H1 (cell line): ENCODE measurements around the gene IRX4. TPM values are rescaled to one million over a fixed set of nuclear protein-coding genes. Genes with fewer than 3 reads are reported as not detected.

Source experiments
- CTCF ChIA-PET: fragments of 300-600 bp; sonication (Branson Sonifier 250); formaldehyde crosslinking; loops from one replicate; lab custom pipeline; 2021; ENCODE audit not compliant: partially characterized antibody; lab: Charles Lee
- POLR2A ChIA-PET: fragments of 300-600 bp; sonication (Branson Sonifier 250); formaldehyde crosslinking; loops from one replicate; lab custom pipeline; 2021; ENCODE audit warnings: inconsistent platforms; ENCODE audit not compliant: partially characterized antibody; lab: Charles Lee
- DNase-seq, 2 experiments: peaks; one replicate each; pipeline versions ENCODE4 v3.0.0 to v3.0.0-alpha.2; 2010 to 2022; ENCODE audit warnings: low spot score in 2 of 2, low read depth in 1 of 2, mixed read lengths in 1 of 2
- FAIRE-seq: peaks from 2 replicates; lab custom pipeline; 2011; peaks lifted over from hg19 to GRCh38; lab: Jason Lieb, UNC
- H2AFZ ChIP-seq: 2 replicates; pipeline ENCODE4 v1.8.1; 2012; ENCODE audit warnings: low read length, inconsistent platforms
- H2AK5ac ChIP-seq: 2 replicates; pipeline ENCODE4 v1.6.1; 2013; ENCODE audit warnings: low read depth, low read length
- H2BK120ac ChIP-seq: replicated peaks from 2 replicates; pipeline ENCODE3; 2013; ENCODE audit warnings: low read depth, low read length, inconsistent platforms
- H2BK12ac ChIP-seq: 2 replicates; pipeline ENCODE4 v1.6.1; 2013; ENCODE audit warnings: low read depth, low read length
- H2BK15ac ChIP-seq: 2 replicates; pipeline ENCODE4 v1.6.1; 2013; ENCODE audit warnings: low read length
- H2BK20ac ChIP-seq: 2 replicates; pipeline ENCODE4 v1.6.1; 2013; ENCODE audit warnings: low read length
- H2BK5ac ChIP-seq: 2 replicates; pipeline ENCODE4 v1.6.1; 2013; ENCODE audit warnings: low read depth, low read length
- H3K14ac ChIP-seq: 2 replicates; pipeline ENCODE4 v1.6.1; 2013; ENCODE audit warnings: inconsistent platforms; ENCODE audit not compliant: insufficient read length
- H3K18ac ChIP-seq: 2 replicates; pipeline ENCODE4 v1.6.1; 2013; ENCODE audit warnings: low read length; ENCODE audit errors: extremely low read depth
- H3K23ac ChIP-seq: 2 replicates; pipeline ENCODE4 v1.6.1; 2013; ENCODE audit warnings: inconsistent platforms; ENCODE audit not compliant: insufficient read length
- H3K23me2 ChIP-seq: 2 replicates; pipeline ENCODE4 v1.6.1; 2013; ENCODE audit warnings: low read depth, low read length
- H3K27ac ChIP-seq: 2 replicates; pipeline ENCODE4 v1.6.1; 2011; ENCODE audit warnings: low read depth, low read length, inconsistent platforms
- H3K27me3 ChIP-seq, 4 experiments: replicated peaks in 1 of 4; 1 replicate in 1 of 4; 2 replicates in 3 of 4; pipeline versions ENCODE4 v1.6.1 to v1.8.1; 2011 to 2013; ENCODE audit warnings: low read length in 3 of 4, mild to moderate bottlenecking in 3 of 4, inconsistent platforms in 2 of 4, mixed read lengths in 2 of 4, moderate library complexity in 1 of 4; ENCODE audit not compliant: control insufficient read depth in 3 of 4, insufficient read depth in 3 of 4; ENCODE audit errors: extremely low read depth in 1 of 4
- H3K36me3 ChIP-seq, 4 experiments: 2 replicates each; pipeline versions ENCODE4 v1.6.1 to v1.8.1; 2011 to 2013; ENCODE audit warnings: mild to moderate bottlenecking in 4 of 4, low read length in 3 of 4, moderate library complexity in 2 of 4, control low read depth in 1 of 4, inconsistent platforms in 1 of 4; ENCODE audit not compliant: insufficient read depth in 4 of 4, control insufficient read depth in 2 of 4
- H3K4ac ChIP-seq: replicated peaks from 2 replicates; pipeline ENCODE3; 2013; ENCODE audit warnings: low read length, low read depth, mixed read lengths, inconsistent platforms; ENCODE audit not compliant: insufficient read length
- H3K4me1 ChIP-seq, 4 experiments: replicated peaks in 1 of 4; 1 replicate in 1 of 4; 2 replicates in 3 of 4; pipeline versions ENCODE4 v1.6.1 to v1.8.1; 2011 to 2013; ENCODE audit warnings: low read length in 3 of 4, inconsistent platforms in 2 of 4, mixed read lengths in 1 of 4; ENCODE audit not compliant: insufficient read depth in 4 of 4, control insufficient read depth in 3 of 4
- H3K4me2 ChIP-seq, 2 experiments: 2 replicates each; pipeline versions ENCODE4 v1.6.1 to v1.8.1; 2011 to 2013; ENCODE audit warnings: low read depth in 2 of 2, low read length in 2 of 2, control low read depth in 1 of 2, inconsistent platforms in 1 of 2, mild to moderate bottlenecking in 1 of 2; ENCODE audit not compliant: insufficient read depth in 1 of 2
- H3K4me3 ChIP-seq, 4 experiments: fragments of 200-600, 300-600 bp in 1 of 4; sonication (generic), shearing (Covaris generic), sonication (Bioruptor Twin) in 1 of 4; 2 replicates each; pipeline versions ENCODE4 v1.5.1 to v1.8.1; 2011 to 2016; ENCODE audit warnings: low read length in 4 of 4, low read depth in 3 of 4, control low read depth in 2 of 4, inconsistent platforms in 2 of 4, mild to moderate bottlenecking in 2 of 4, mixed read lengths in 1 of 4, moderate library complexity in 1 of 4; ENCODE audit not compliant: insufficient read depth in 2 of 4; ENCODE audit errors: extremely low read depth in 1 of 4
- H3K56ac ChIP-seq: replicated peaks from 2 replicates; pipeline ENCODE3; 2013; ENCODE audit warnings: low read depth, mild to moderate bottlenecking, mixed read lengths, low read length, inconsistent platforms; ENCODE audit not compliant: insufficient read length
- H3K79me1 ChIP-seq: 2 replicates; pipeline ENCODE4 v1.6.1; 2013; ENCODE audit warnings: low read depth, low read length, control low read depth
- H3K79me2 ChIP-seq, 2 experiments: 2 replicates each; pipeline versions ENCODE4 v1.6.1 to v1.8.1; 2012 to 2013; ENCODE audit warnings: low read length in 2 of 2, mild to moderate bottlenecking in 2 of 2, inconsistent platforms in 1 of 2; ENCODE audit not compliant: insufficient read depth in 2 of 2, control insufficient read depth in 1 of 2
- H3K9ac ChIP-seq, 4 experiments: replicated peaks in 1 of 4; 1 replicate in 1 of 4; 2 replicates in 3 of 4; pipeline versions ENCODE4 v1.6.1 to v1.8.1; 2011 to 2013; ENCODE audit warnings: low read depth in 3 of 4, low read length in 3 of 4, control low read depth in 2 of 4, mild to moderate bottlenecking in 2 of 4, moderate library complexity in 2 of 4, inconsistent platforms in 1 of 4; ENCODE audit errors: extremely low read depth in 1 of 4
- H3K9me3 ChIP-seq, 2 experiments: 2 replicates each; pipeline versions ENCODE4 v1.6.1 to v1.8.1; 2012 to 2013; ENCODE audit warnings: mild to moderate bottlenecking in 2 of 2, moderate library complexity in 2 of 2, control low read depth in 1 of 2, inconsistent platforms in 1 of 2, low read depth in 1 of 2, low read length in 1 of 2, mixed read lengths in 1 of 2; ENCODE audit not compliant: insufficient read depth in 2 of 2
- H4K20me1 ChIP-seq, 2 experiments: replicated peaks in 1 of 2; 2 replicates each; pipeline versions ENCODE3 to v1.8.1; 2011 to 2013; ENCODE audit warnings: inconsistent platforms in 2 of 2, low read length in 2 of 2, mild to moderate bottlenecking in 1 of 2; ENCODE audit not compliant: insufficient read depth in 2 of 2, control insufficient read depth in 1 of 2
- H4K5ac ChIP-seq: 2 replicates; pipeline ENCODE4 v1.6.1; 2013; ENCODE audit warnings: low read length, low read depth, mixed read lengths, inconsistent platforms; ENCODE audit not compliant: insufficient read length
- H4K8ac ChIP-seq: 2 replicates; pipeline ENCODE4 v1.8.0; 2013; ENCODE audit warnings: mild to moderate bottlenecking, moderate library complexity, low read length, inconsistent platforms; ENCODE audit not compliant: insufficient read depth; ENCODE audit errors: extremely low read depth
- H4K91ac ChIP-seq: replicated peaks from 2 replicates; pipeline ENCODE3; 2013; ENCODE audit warnings: low read length, mixed read lengths, inconsistent platforms; ENCODE audit not compliant: insufficient read length
- EGR1 ChIP-seq: IDR thresholded peaks from 2 replicates; pipeline ENCODE4 v1.6.1; 2011; ENCODE audit warnings: low read depth, low read length, borderline replicate concordance
- JUND ChIP-seq: IDR thresholded peaks from 2 replicates; pipeline ENCODE4 v1.6.1; 2011; ENCODE audit warnings: mild to moderate bottlenecking, improper control_type of control experiment, low read length
- SRF ChIP-seq: IDR thresholded peaks from 2 replicates; pipeline ENCODE4 v1.6.1; 2011; ENCODE audit warnings: mild to moderate bottlenecking, low read depth, low read length, moderate library complexity
- WGBS, 2 experiments: shearing (Covaris generic) in 1 of 2; methylation state at CpG; one replicate each; pipeline versions ENCODE4 v1.1.6 to v1.1.7; 2013 to 2015; ENCODE audit warnings: low lambda C conversion rate in 2 of 2, mixed read lengths in 2 of 2, inconsistent platforms in 1 of 2, low coverage in 1 of 2, missing lambda C conversion rate in 1 of 2; ENCODE audit not compliant: insufficient replicate concordance in 2 of 2, insufficient coverage in 1 of 2, insufficient read length in 1 of 2; ENCODE audit errors: extremely low coverage in 1 of 2, missing lambda C conversion rate in 1 of 2; 5-methylcytosine and 5-hydroxymethylcytosine counted together
- polyA plus RNA-seq, 7 experiments: library from polyadenylated mRNA; depleted of rRNA in 3 of 7; stranded (reverse) in 5 of 7; unstranded in 2 of 7; fragments of >200 nt in 5 of 7; fragments of 200-250 nt in 2 of 7; gene quantifications; 1 replicate in 5 of 7; 2 replicates in 1 of 7; 4 replicates in 1 of 7; pipeline versions ENCODE4 v1.2.1 to v1.2.3, GENCODE V29; 2011 to 2013; ENCODE audit warnings: missing spikeins in 2 of 7, mixed read lengths in 2 of 7
- total RNA-seq: library from RNA; stranded (reverse); fragmentation: NEBNext Ultra II Directional; extraction: Animal tissue kit (Norgen Biotek cat#: 25700); gene quantifications from 2 replicates; pipeline ENCODE4 v1.2.1, GENCODE V29; 2021

IRX4 gene
- total and polyA plus RNA-seq, 2 of the 8 experiments (the other 6 are each of a cell fraction or from before 2014, with no cell fraction given) = 0.45 to 1.2 TPM

GRCh38 chr5:1867114-1867814, 15.5 kb downstream of the IRX4 start:
- Histone ChIP-seq H3K23me2 (peaks cover 5% of the 10 kb centered on the region), H3K56ac (no peak overlapping the region), H4K5ac (no peak overlapping the region), H3K79me2 (no peaks in the 10 kb centered on the region), H2AK5ac (no peak overlapping the region; the same call in 1 of the 2 replicates), H3K18ac (no peak overlapping the region), H3K9me3 (peaks cover 4 to 6% of the 10 kb centered on the region in 2 experiments; a peak in 1 of 4 replicates), H3K4me2 (0 out of 4 replicates have a peak overlapping the region, but pooled peaks of 1 of the 2 experiments have one; percentile 8), H3K23ac (no peak overlapping the region), H3K27ac (no peak overlapping the region), H3K14ac (no peak overlapping the region), H2AFZ (no peak overlapping the region), H4K20me1 (peaks cover 0 to 6% of the 10 kb centered on the region in 2 experiments), H3K36me3 (no peaks in the 10 kb centered on the region), H3K4me3 (no peak overlapping the region), H3K79me1 (peaks cover 4% of the 10 kb centered on the region; the same call in 1 of the 2 replicates), H4K91ac (no peak overlapping the region), H2BK20ac (no peak overlapping the region), H3K4ac (no peak overlapping the region), H4K8ac (no peak overlapping the region), H3K4me1 (peaks cover 0 to 6% (median 3%) of the 10 kb centered on the region in 4 experiments; a peak in 4 of 7 replicates), H3K9ac (no peak overlapping the region), H2BK15ac (no peak overlapping the region), H3K27me3 (peaks cover 0 to 16% (median 4%) of the 10 kb centered on the region in 4 experiments; a peak in 4 of 7 replicates), H2BK120ac (no peak overlapping the region), H2BK5ac (no peak overlapping the region), H2BK12ac (peak overlapping the region; percentile 27; the same call in 1 of the 2 replicates)
- TF ChIP-seq JUND = no peak
- TF ChIP-seq SRF = no peak
- no peak for TF ChIP-seq EGR1
- POLR2A ChIA-PET = interaction anchor here (1.0 kb wide), 1 partner anchor 12 kb away, joined by 3 read pairs; no protein-coding TSS in a partner anchor
- FAIRE-seq (no peak), DNase-seq (no peak)
- 69% methylated on average over 8 of the region's 8 CpGs; no CpG with 5 or more reads in 1 of the 2 experiments for WGBS, 2 experiments
- CTCF ChIA-PET = interaction anchor here (1.1 to 1.5 kb wide), 2 partner anchors 13 to 39 kb away, joined by 3 to 4 read pairs; no protein-coding TSS in a partner anchor
